ENCODE data around the gene LGALS7B. TPM values are rescaled to one million over a fixed set of nuclear protein-coding genes. Genes with fewer than 3 reads are reported as not detected.

Gene LGALS7B
- total RNA-seq, 1 experiment from 2014 or later: 2.4 TPM

- Histone ChIP-seq H4K20me1 (ENCODE audit: insufficient read depth) (peaks cover 23% of the 10 kb centered on the region), H3K27me3 (ENCODE audit: insufficient read depth, low read length) (no peaks in the 10 kb centered on the region), H3K27ac (ENCODE audit: low read depth, low read length) (0 out of 2 replicates have a peak overlapping the region, but pooled peaks have one; percentile 10), H3K36me3 (ENCODE audit: control insufficient read depth in 1 of 2, insufficient read depth in 2 of 2, low read length in 2 of 2) (peaks cover 73 to 86% of the 10 kb centered on the region in 2 experiments), H3K4me3 (replicated peaks in 1 of 2; ENCODE audit: low read depth in 1 of 2, low read length in 2 of 2) (no peak overlapping the region), H2AFZ (ENCODE audit: low read depth, low read length, poor library complexity, severe bottlenecking) (no peak overlapping the region), H3K9me2 (ENCODE audit: insufficient read depth) (no peaks in the 10 kb centered on the region), H3K79me2 (ENCODE audit: insufficient read depth, low read length) (peaks cover 54% of the 10 kb centered on the region), H3K9me3 (ENCODE audit: control insufficient read depth in 1 of 2, insufficient read depth in 1 of 2, low read depth in 1 of 2, low read length in 2 of 2) (no peaks in the 10 kb centered on the region), H3K4me2 (ENCODE audit: low read length) (no peak overlapping the region), H3K4me1 (ENCODE audit: control insufficient read depth in 1 of 2, insufficient read depth in 2 of 2, low read length in 2 of 2) (peaks cover 0 to 26% of the 10 kb centered on the region in 2 experiments; a peak in 2 of 4 replicates), H3K9ac (ENCODE audit: low read length) (no peak overlapping the region)
- ChIA-PET CTCF (no interaction called here), POLR2A (interaction anchor here (1.2 to 3.0 kb wide), 3 partner anchors 9 to 195 kb away, joined by 3 to 16 read pairs (median 5); no protein-coding TSS in a partner anchor), RAD21 (ENCODE audit: low non-redundant PET in 1 of 2, low total read pairs in 2 of 2, uncharacterized antibody in 2 of 2, unreplicated experiment in 2 of 2) (no interaction called here)
- ATAC-seq (no peak), DNase-seq (ENCODE audit: low read depth, low spot score) (no peak)
- intact Hi-C loops (cut with micrococcal nuclease): no loop called here
- no TSS peak for BruUV-seq (replicated peaks)
- TF ChIP-seq JUND (IDR thresholded peaks at IDR 0.05): no peak
- peak; percentile 42 for TF ChIP-seq POLR2AphosphoS5 (IDR thresholded peaks at IDR 0.05; ENCODE audit: low read depth, low read length)
Observed at GRCh38 chr19:38839816-38840582, 51.0 kb downstream of the LGALS7B start.

DNA sequence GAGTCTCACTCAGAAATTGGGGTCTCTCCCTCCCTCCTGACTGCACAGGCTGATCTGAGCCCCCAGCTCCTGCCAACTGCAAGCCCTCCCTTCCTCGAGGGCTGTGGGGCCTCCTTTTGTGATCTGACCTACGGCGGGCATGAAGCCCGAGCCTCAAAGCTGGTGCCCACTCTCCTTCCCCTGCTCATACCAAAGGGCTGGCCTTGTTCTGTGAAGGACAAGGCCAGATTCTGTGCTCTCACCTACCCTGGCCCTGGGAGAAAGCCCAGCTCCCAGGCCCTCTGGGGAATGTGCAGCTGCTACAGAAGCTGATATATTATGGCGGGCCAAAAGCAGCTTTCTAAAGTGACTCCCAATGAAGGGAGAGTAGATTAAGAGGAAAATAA lies 51.6 kb downstream of the LGALS7B start:
- Histone ChIP-seq H2AFZ (ENCODE audit: low read depth, low read length, poor library complexity, severe bottlenecking) (no peak overlapping the region), H3K4me2 (ENCODE audit: low read length) (no peak overlapping the region), H3K9me2 (ENCODE audit: insufficient read depth) (no peaks in the 10 kb centered on the region), H3K27ac (ENCODE audit: low read depth, low read length) (no peak overlapping the region), H3K4me3 (replicated peaks in 1 of 2; ENCODE audit: low read depth in 1 of 2, low read length in 2 of 2) (no peak overlapping the region), H3K9me3 (ENCODE audit: control insufficient read depth in 1 of 2, insufficient read depth in 1 of 2, low read depth in 1 of 2, low read length in 2 of 2) (no peaks in the 10 kb centered on the region), H3K79me2 (ENCODE audit: insufficient read depth, low read length) (peaks cover 60% of the 10 kb centered on the region), H3K27me3 (ENCODE audit: insufficient read depth, low read length) (no peaks in the 10 kb centered on the region), H4K20me1 (ENCODE audit: insufficient read depth) (peaks cover 26% of the 10 kb centered on the region), H3K36me3 (ENCODE audit: control insufficient read depth in 1 of 2, insufficient read depth in 2 of 2, low read length in 2 of 2) (peaks cover 77 to 90% of the 10 kb centered on the region in 2 experiments), H3K4me1 (ENCODE audit: control insufficient read depth in 1 of 2, insufficient read depth in 2 of 2, low read length in 2 of 2) (peaks cover 0 to 26% of the 10 kb centered on the region in 2 experiments; a peak in 2 of 4 replicates), H3K9ac (ENCODE audit: low read length) (no peak overlapping the region)
- TF ChIP-seq ELF1 (IDR thresholded peaks at IDR 0.05; ENCODE audit: borderline replicate concordance, low read depth) (no peak), EZH2phosphoT487 (IDR thresholded peaks at IDR 0.05; ENCODE audit: borderline replicate concordance) (no peak), SP1 (IDR thresholded peaks at IDR 0.05; ENCODE audit: low read depth) (no peak), ZBTB33 (IDR thresholded peaks at IDR 0.05; ENCODE audit: extremely low read depth, insufficient replicate concordance, low read length) (no peak), YY1 (IDR thresholded peaks at IDR 0.05; ENCODE audit: extremely low read depth, insufficient replicate concordance, low read depth, low read length) (no peak)
- ChIA-PET POLR2A (interaction anchor here (0.6 to 1.2 kb wide), 3 partner anchors 9 to 196 kb away, joined by 3 to 5 read pairs (median 3); no protein-coding TSS in a partner anchor), RAD21 (ENCODE audit: low non-redundant PET in 1 of 2, low total read pairs in 2 of 2, uncharacterized antibody in 2 of 2, unreplicated experiment in 2 of 2) (interaction anchor here in 1 of 2 experiments (0.7 kb wide), 1 partner anchor 99 kb away, joined by 3 read pairs; no protein-coding TSS in a partner anchor), CTCF (no interaction called here)
- DNase-seq (ENCODE audit: low read depth, low spot score): no peak
- intact Hi-C loops (cut with micrococcal nuclease): no loop called here
- no TSS peak for BruUV-seq (replicated peaks)
- ATAC-seq: no peak
